Posterior vena cava (tissue), 2 donors: ENCODE results near the gene ACBD6. TPM values are rescaled to one million over a fixed set of nuclear protein-coding genes. Genes with fewer than 3 reads are reported as not detected.

Experiments
- DNase-seq: peaks from one replicate; pipeline ENCODE4 v3.0.0-alpha.2; 2020; ENCODE audit warnings: low spot score
- intact Hi-C, 2 donors: fragments of 100-400 bp; cut with DNase I; formaldehyde crosslinking; loops; one replicate each; pipeline versions ENCODE4 v1.14.1 to v1.14.2; 2022 to 2023
- total RNA-seq, 2 donors: library from RNA; stranded (reverse); fragmentation: NEBNext Ultra II Directional; extraction: Animal tissue kit (Norgen Biotek cat#: 25700); gene quantifications; one replicate each; pipeline ENCODE4 v1.2.1, GENCODE V29; 2021
- donor health status: DM: yes; HTN: yes; CAD: no.
- donor health status: DM: yes; HTN: yes; CAD: no.

The ACBD6 gene
- total RNA-seq, 2 donors from 2014 or later, result 26.8 to 30.2 TPM

GRCh38 chr1:180267761-180268555 lies 234.4 kb downstream of the ACBD6 start:
- intact Hi-C loops, result no loop called here
- peak; percentile 44 for DNase-seq

- intact Hi-C loops, result no loop called here
- DNase-seq, result peak; percentile 55
Measured at GRCh38 chr1:180267211-180267561, 235.2 kb downstream of the ACBD6 start.

- intact Hi-C loops, result no loop called here
- peak; percentile 73 for DNase-seq
Measured at GRCh38 chr1:180266275-180267210, 235.8 kb downstream of the ACBD6 start.

GRCh38 chr1:180265871-180266270 lies 236.5 kb downstream of the ACBD6 start:
- intact Hi-C loops, result no loop called here
- DNase-seq, result no peak

DNA sequence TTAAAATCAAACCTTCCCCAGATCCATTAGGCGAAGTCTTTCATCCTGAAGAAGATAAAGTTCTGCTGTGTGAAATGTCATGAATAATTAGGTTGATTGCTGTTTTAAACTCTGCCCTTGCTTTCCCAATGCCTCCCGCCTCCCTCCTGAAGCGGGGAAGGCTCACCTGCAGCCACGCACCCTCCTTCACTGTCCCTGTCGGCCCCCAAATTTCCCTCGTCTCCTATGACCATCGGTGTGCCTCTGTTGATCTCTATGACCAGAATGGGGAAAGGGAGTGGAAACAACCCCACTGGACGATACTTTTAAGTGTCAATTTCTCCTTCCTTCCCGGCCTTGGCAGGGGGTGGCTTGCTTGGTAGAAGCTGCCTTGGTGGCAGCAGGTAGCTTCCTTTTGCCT lies 237.2 kb downstream of the ACBD6 start:
- peak; percentile 71 for DNase-seq
- intact Hi-C loops, result no loop called here

GRCh38 chr1:180264595-180264994 lies 237.8 kb downstream of the ACBD6 start:
- intact Hi-C loops, result no loop called here
- DNase-seq, result no peak

GRCh38 chr1:180262628-180263488 lies 239.5 kb downstream of the ACBD6 start:
- intact Hi-C loops, result no loop called here
- DNase-seq, result no peak

DNA sequence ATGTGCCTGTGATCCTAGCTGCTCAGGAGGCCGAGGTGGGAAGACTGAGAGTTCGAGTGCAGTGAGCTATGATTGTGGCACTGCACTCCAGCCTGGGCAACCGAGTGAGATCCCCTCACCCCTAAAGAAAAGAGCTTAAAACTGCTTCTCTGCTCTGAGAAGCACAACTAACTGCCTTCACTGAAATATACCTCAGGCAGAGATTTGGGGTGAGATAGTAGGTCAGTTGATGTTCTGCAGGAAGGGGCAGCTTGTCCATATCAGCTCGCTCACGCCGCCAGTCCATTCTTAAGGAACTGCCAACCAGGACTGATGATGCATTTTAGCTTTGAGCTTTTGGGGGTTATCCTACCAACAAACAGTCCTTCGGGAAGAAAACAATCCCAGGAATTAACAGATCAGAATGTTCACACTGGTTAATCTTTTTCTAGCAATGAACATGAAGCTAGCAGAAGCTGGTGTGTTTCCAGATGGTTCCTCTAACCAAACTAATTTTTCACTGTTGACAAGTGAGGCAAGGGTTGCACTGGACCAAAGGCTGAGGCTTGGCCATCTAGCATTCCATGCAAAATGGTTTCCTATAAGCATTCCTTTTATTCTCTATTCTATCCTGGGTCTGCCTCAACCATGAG lies 240.7 kb downstream of the ACBD6 start:
- intact Hi-C loops, result no loop called here
- DNase-seq, result no peak

DNA sequence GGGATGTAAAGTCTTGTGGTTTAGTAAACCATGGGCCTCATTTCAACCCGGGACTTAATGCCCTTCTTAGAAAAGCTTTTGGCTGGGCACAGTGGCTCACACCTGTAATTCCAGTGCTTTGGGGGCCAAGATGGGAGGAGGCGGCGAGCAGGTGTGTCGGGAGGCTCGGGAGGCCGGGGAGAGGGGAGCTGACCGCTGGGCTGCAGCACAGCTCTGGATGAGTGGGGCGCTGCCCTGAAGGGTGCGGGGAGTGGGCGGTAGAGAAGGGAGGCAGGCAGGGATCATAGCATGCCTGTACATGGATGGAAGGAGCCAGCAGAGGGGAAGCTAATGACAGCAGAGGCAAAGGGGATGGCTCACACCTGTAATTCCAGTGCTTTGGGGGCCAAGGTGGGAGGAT lies 241.3 kb downstream of the ACBD6 start:
- intact Hi-C loops, result no loop called here
- DNase-seq, result no peak

GRCh38 chr1:180260541-180260940 lies 241.8 kb downstream of the ACBD6 start:
- DNase-seq, result no peak
- intact Hi-C loops, result no loop called here

- intact Hi-C loops, result no loop called here
- no peak for DNase-seq
Measured at GRCh38 chr1:180259431-180260338, 242.7 kb downstream of the ACBD6 start.

DNA sequence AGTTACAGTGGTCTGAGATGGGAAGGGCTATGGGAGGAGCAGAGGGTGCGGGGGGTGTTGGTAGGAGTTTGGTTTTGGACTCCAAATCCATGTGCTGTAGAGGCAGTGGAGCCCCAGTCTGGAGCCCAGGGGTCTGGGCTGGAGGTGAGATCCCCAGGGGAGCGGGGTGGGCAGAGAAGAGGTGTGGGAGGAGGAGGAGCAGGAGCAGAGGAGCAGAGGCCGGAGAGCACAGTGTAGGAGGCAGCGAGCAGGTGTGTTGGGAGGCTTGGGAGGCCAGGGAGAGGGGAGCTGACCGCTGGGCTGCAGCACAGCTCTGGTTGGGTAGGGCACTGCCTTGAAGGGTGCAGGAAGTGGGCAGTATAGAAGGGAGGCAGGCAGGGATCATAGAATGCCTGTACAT lies 243.4 kb downstream of the ACBD6 start:
- DNase-seq, result no peak
- intact Hi-C loops, result no loop called here

- peak; percentile 74 for DNase-seq
- intact Hi-C loops, result no loop called here
Measured at GRCh38 chr1:180258290-180258689, 244.1 kb downstream of the ACBD6 start.

GRCh38 chr1:180257486-180257885 lies 244.9 kb downstream of the ACBD6 start:
- no peak for DNase-seq
- intact Hi-C loops, result no loop called here

- DNase-seq, result no peak
- intact Hi-C loops, result no loop called here
Measured at GRCh38 chr1:180257028-180257386, 245.4 kb downstream of the ACBD6 start.

DNA sequence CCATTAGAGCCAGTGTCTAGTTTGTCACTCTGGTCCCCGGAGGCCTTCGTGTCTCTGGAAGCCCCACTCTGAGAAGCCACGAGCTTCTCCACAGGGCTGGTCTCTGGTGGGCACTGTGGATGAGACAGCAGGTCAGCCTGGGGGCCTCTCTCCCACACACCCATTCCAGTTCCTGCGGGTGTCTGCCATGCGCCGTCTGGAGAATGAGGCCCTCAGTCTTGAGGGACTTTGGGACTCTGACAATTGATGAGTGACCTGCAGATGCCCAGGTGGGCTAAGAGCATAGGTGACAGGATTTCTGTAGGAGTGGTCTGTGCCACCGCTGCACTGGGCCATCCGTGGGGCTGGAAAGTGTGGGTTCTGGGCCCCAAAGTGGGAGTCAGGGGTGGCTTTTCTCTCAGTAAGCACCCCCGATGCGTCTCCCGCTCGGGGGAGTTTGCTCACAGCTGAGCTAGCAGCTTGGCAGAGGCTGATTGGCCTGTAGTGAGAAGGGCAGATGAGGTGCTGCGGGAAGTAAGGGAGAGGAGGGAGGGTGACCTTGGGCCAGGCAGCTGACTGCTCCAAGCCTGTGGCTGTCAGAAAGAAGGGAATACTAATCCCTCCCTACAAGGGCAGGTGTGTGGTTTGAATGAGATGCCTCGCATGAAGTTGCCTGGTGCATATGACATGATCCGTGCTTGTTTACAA lies 245.9 kb downstream of the ACBD6 start:
- peak; percentile 42 for DNase-seq
- intact Hi-C loops, result no loop called here

- intact Hi-C loops, result no loop called here
- peak; percentile 53 for DNase-seq
Measured at GRCh38 chr1:180255536-180256340, 246.6 kb downstream of the ACBD6 start.
